Thoracic aorta (tissue), 2 donors: ENCODE measurements around the gene SENP2. TPM values are rescaled to one million over a fixed set of nuclear protein-coding genes. Genes with fewer than 3 reads are reported as not detected.

Experiments
- ATAC-seq: fragments of 150-250 bp; one replicate; pipeline ENCODE4 v1.8.0; 2017; ENCODE audit warnings: low read depth; ENCODE audit not compliant: insufficient number of reproducible peaks, low FRiP score
- DNase-seq: peaks from one replicate; pipeline ENCODE4 v3.0.0-alpha.2; 2020; ENCODE audit warnings: low spot score
- H3K27ac ChIP-seq, 2 donors: fragments of 200-600 bp; sonication (generic); 1 replicate in 1 of 2; 2 replicates in 1 of 2; pipeline ENCODE4 v1.5.1; 2016; ENCODE audit warnings: mild to moderate bottlenecking in 2 of 2, moderate library complexity in 2 of 2
- H3K27me3 ChIP-seq: fragments of 200-600 bp; sonication (generic); replicated peaks from 2 replicates; pipeline ENCODE4 v1.6.0; 2016; ENCODE audit warnings: mild to moderate bottlenecking; ENCODE audit not compliant: insufficient read depth
- H3K36me3 ChIP-seq: fragments of 200-600 bp; sonication (generic); one replicate; pipeline ENCODE4 v1.5.1; 2016
- H3K4me1 ChIP-seq, 2 donors: fragments of 200-600 bp; sonication (generic); 1 replicate in 1 of 2; 2 replicates in 1 of 2; pipeline versions ENCODE4 v1.5.1 to v1.6.0; 2016; ENCODE audit warnings: low read depth in 2 of 2, mild to moderate bottlenecking in 1 of 2; ENCODE audit not compliant: control insufficient read depth in 1 of 2
- H3K4me3 ChIP-seq: fragments of 200-600 bp; sonication (generic); 2 replicates; pipeline ENCODE4 v1.5.1; 2016; ENCODE audit warnings: mild to moderate bottlenecking
- H3K9me3 ChIP-seq: fragments of 200-600 bp; sonication (generic); 2 replicates; pipeline ENCODE4 v1.5.1; 2016
- CTCF ChIP-seq: fragments of 200-600 bp; sonication (generic); IDR thresholded peaks from one replicate; pipeline ENCODE4 v1.5.1; 2019; ENCODE audit warnings: antibody characterized with exemption
- total RNA-seq, 2 donors: library from RNA; depleted of rRNA; stranded (reverse); fragments of >200 nt; gene quantifications; one replicate each; pipeline versions ENCODE4 v1.1.0 to v1.2.3, GENCODE V29; 2016

Gene SENP2
- total RNA-seq, 2 donors from 2014 or later = 23.2 to 49.0 TPM

- H3K4me1 ChIP-seq = no peaks in the 10 kb centered on the region
- H3K27ac ChIP-seq = no peak overlapping the region
- H3K9me3 ChIP-seq = no peaks in the 10 kb centered on the region
- H3K27me3 ChIP-seq = no peaks in the 10 kb centered on the region
- H3K36me3 ChIP-seq = no peaks in the 10 kb centered on the region
- ATAC-seq (no peak), DNase-seq (no peak)
- TF ChIP-seq CTCF = no peak
- no peak overlapping the region for H3K4me3 ChIP-seq
These were observed 26.4 kb upstream of the SENP2 start for GRCh38 chr3:185559706-185560090.

- Histone ChIP-seq H3K4me3 (no peak overlapping the region), H3K36me3 (no peaks in the 10 kb centered on the region), H3K9me3 (no peaks in the 10 kb centered on the region), H3K27me3 (no peaks in the 10 kb centered on the region), H3K4me1 (no peaks in the 10 kb centered on the region), H3K27ac (no peak overlapping the region)
- no peak for DNase-seq
- no peak for ATAC-seq
- no peak for TF ChIP-seq CTCF
These were observed 25.4 kb upstream of the SENP2 start for GRCh38 chr3:185560676-185561075.

GRCh38 chr3:185561374-185561943 is 24.6 kb upstream of the SENP2 start:
- Histone ChIP-seq H3K27ac (no peak overlapping the region), H3K27me3 (no peaks in the 10 kb centered on the region), H3K9me3 (no peaks in the 10 kb centered on the region), H3K4me3 (no peak overlapping the region), H3K36me3 (no peaks in the 10 kb centered on the region), H3K4me1 (no peaks in the 10 kb centered on the region)
- DNase-seq = no peak
- ATAC-seq = no peak
- no peak for TF ChIP-seq CTCF

- no peaks in the 10 kb centered on the region for H3K36me3 ChIP-seq
- no peaks in the 10 kb centered on the region for H3K4me1 ChIP-seq
- no peak for TF ChIP-seq CTCF
- no peak for ATAC-seq
- H3K27me3 ChIP-seq = no peaks in the 10 kb centered on the region
- no peak overlapping the region for H3K4me3 ChIP-seq
- no peaks in the 10 kb centered on the region for H3K9me3 ChIP-seq
- H3K27ac ChIP-seq = no peak overlapping the region
- DNase-seq = no peak
These were observed 24.1 kb upstream of the SENP2 start for GRCh38 chr3:185561958-185562357.

GRCh38 chr3:185572183-185572582 is 13.9 kb upstream of the SENP2 start:
- DNase-seq (no peak), ATAC-seq (no peak)
- Histone ChIP-seq H3K9me3 (no peaks in the 10 kb centered on the region), H3K36me3 (no peaks in the 10 kb centered on the region), H3K27me3 (no peaks in the 10 kb centered on the region), H3K4me1 (no peaks in the 10 kb centered on the region), H3K4me3 (no peak overlapping the region), H3K27ac (no peak overlapping the region)
- no peak for TF ChIP-seq CTCF
